Muscle of back (tissue), 11 donors: Measurements from ENCODE around the gene PKNOX2. TPM values are rescaled to one million over a fixed set of nuclear protein-coding genes. Genes with fewer than 3 reads are reported as not detected.
A peak's percentile ranks its signal among the peaks of the same experiment; 100 is the strongest.

Experiments
- DNase-seq, 3 donors: peaks; one replicate each; pipeline versions ENCODE4 v3.0.0 to v3.0.0-alpha.2; 2013
- polyA plus RNA-seq, 10 donors: library from polyadenylated mRNA; unstranded; fragments of 120-200 nt; gene quantifications; one replicate each; pipeline ENCODE4 v1.2.1, GENCODE V29; 2013; ENCODE audit not compliant: insufficient read length in 10 of 10

The PKNOX2 gene
- polyA plus RNA-seq, 10 donors: 18.8 to 27.9 (median 24.1) TPM

GRCh38 chr11:125229916-125230315 is 65.4 kb downstream of the PKNOX2 start:
- DNase-seq: no peak

- DNase-seq: no peak
Measured at GRCh38 chr11:125233116-125233515, 68.6 kb downstream of the PKNOX2 start.

DNA sequence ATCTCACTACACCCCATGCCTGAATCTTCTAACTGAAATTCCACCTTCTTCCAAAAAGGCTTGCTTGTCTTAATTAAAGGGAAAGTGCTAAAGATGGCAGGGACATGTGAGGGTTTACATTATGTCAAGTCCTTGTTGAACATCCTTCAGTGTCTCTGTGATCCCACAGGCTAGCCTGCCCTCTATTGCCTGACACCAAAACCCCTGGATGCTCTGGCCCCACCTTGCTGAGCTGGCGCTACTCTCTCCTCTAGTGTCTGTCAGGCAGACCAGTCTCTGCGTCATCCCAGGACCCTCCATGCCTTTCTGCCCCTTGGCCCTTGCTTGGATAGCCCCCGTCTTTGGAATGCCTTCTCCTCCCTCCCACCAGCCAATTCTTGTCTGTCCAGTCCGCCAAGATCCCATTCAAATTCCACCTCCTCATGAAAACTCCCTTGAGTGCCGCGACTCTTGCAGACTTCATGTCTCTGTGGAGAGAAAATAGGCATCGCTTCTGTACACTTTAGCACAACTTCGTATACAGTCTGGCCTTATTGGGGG is 69.3 kb downstream of the PKNOX2 start:
- no peak for DNase-seq

DNA sequence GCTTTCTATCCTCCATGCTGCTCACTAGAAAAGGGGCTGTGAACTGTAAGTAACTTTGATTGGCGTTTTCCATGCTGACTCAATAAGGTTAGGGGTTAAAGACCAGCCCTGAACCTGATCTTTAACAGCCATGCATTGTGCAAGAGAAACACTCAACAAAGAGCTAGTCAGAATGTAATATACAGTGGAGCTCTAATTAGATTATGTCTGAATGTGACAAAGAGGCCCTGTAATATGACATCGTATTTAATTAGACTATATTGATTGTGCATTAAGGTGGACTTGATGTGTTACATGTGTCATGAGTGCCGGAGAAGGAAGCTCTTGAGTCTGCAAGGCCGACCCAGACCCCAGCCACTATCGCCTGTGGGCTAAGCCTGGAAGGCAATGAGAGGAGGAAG is 70.5 kb downstream of the PKNOX2 start:
- no peak for DNase-seq

GRCh38 chr11:125236072-125236825 is 71.7 kb downstream of the PKNOX2 start:
- no peak for DNase-seq

- DNase-seq: no peak
Measured at GRCh38 chr11:125239585-125240560, 75.3 kb downstream of the PKNOX2 start.

DNA sequence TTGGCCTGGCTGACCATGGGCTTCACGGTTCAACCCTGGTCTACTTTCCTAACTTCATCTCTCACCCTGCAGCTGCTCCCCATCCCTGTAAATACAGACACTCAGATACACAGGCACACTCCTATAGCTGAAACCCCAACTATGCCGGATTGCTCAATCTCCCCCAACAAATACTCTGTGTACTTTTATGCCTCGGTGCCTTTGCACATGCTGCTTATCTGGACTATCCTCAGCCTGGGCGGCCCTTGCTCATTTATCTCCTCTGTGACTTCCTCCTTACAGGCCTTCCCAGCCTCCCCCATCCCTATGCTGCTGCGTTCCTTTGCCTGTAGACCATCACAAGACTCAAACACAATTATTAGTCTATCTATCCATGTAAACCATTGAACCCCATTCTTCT is 76.6 kb downstream of the PKNOX2 start:
- DNase-seq: no peak

- DNase-seq: no peak
Measured at GRCh38 chr11:125242141-125242775, 77.7 kb downstream of the PKNOX2 start.

GRCh38 chr11:125244166-125244565 is 79.6 kb downstream of the PKNOX2 start:
- DNase-seq: no peak

DNA sequence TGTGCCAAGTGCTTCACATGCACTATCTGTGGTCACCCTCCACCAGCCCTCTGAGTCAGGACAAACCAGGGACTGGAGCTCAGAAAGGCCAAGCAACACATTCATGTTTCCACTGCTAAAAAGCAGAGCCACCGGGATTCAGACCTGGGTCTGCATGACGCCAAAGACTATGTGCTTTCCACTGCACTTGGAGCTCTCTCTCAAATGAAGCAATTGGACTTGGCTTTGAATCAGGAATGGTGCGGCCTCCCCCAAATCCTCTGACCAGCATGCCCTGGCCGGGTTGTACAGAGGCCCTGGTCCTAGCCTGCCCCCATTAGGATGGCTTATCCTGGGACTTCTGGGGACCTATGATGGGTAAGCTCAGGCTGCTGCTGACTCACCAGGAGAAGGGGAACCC is 80.7 kb downstream of the PKNOX2 start:
- no peak for DNase-seq

DNA sequence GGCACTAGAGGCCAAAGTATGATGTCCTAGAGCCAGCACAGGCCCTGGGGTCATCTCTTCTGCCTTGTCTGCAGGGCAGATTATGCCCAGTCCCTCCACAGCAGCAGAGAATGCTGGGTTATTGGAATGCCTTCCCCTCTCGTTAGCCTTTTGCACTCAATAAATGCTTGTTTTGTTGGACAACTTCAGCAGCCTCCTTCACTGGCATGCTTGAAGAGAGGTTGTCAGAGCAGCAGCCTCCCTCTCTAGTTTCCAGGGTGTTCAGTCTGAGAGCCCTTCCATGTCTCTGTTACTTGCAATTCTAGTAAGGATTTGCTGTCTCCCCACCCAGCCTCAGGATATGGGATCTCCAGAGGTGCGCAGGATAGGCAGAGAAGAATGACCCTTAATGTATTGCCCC is 82.9 kb downstream of the PKNOX2 start:
- DNase-seq: no peak

- no peak for DNase-seq
Measured at GRCh38 chr11:125250318-125251213, 86.0 kb downstream of the PKNOX2 start.

- no peak for DNase-seq
Measured at GRCh38 chr11:125251214-125251545, 86.6 kb downstream of the PKNOX2 start.

GRCh38 chr11:125251956-125252355 is 87.4 kb downstream of the PKNOX2 start:
- no peak for DNase-seq

GRCh38 chr11:125253289-125253688 is 88.7 kb downstream of the PKNOX2 start:
- DNase-seq: peak in 1 of 3 donors; percentile 25

DNA sequence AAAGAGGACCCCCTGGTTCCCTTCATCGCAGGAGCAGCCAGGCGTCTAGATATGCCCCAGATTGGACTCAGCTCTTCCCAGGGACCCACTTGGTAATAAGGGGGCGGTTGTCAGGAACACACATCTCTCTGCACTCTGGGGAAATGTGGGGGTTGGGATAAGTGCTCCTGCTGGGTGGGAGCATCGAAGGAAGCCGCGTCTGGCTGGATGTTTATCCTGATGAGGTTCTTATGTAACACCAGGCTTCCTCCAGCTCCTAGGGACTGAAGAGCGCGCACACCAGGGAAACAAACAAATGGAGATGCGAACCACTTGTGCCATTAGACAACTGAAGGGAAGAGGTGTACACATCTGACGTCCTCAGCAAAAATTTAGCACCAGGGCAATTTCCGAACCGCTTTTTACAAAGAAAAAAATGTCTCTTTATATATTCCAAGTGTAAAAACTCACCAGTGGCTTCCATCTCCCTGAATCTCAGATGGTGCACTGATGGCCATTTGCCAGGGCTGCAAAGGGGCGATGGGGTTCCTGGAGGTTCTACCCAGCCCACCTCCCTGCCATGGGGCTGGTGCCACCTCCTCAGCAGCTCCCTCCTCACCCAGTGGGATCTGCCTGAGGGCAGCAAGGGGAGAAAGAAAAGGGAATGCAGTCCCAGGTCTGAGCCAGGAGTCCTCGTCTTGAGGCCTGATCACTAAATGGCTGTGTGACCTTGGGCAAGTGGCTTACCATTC is 89.4 kb downstream of the PKNOX2 start:
- no peak for DNase-seq

DNA sequence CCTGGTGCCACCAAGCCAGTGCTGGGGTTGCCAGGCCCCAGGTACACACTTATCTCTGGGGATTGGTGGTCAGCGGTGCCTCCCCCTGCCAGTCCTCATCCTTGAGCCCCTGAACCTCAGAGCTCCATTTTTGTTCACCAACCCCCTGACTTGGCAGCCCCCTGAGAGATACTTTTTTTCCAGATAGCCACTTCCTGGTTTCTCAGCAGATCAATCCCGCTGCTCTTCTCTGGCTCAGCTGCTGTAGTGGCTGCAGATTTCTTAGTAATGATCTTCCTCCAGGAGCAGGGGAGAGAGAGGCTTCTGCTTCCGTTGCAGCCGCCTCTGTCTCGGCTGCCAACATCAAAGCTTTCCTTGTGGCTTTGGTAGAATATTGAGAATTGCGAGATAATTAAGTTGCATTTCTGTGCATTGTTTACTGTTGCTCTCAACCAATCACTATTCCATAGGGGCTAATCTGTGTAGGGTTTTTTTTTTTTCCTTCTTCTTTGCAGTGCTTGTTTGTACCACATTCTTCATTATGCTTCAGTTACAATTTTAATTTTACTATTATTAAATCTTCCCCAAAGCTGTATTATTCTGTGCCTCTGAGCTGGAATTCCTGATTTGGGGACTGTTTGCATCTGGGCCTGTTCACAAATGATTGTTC is 92.1 kb downstream of the PKNOX2 start:
- DNase-seq: peak in 1 of 3 donors; percentile 72

- peak in 1 of 3 donors; percentile 19 for DNase-seq
Measured at GRCh38 chr11:125257190-125257579, 92.6 kb downstream of the PKNOX2 start.

DNA sequence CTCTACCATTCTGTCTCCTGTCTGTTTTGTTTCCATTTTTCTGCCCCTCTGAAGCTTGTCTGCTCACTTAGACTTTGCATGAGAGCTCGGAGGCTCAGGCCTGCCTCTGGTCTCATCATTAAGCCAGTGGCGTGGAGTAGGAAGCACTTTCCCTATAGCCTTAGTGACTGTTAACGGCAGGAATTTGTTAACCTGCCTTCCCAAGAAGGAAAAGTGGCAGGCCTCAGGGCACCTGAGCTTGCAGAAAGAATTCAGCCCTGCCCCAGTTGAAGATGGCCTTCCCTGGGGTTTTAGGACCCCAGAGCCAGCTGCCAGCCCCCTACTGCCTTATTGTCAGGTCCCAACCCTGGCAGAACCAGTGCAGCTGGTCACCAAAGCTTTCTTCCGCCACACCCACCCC is 93.2 kb downstream of the PKNOX2 start:
- DNase-seq: no peak
